GM19043 (cell line): Measurements from ENCODE around the gene DEGS2.
A peak's percentile ranks its signal among the peaks of the same experiment; 100 is the strongest.

Experiments used
- ATAC-seq: cut with Tn5 transposase; IDR thresholded peaks from one replicate; pipeline ENCODE4 v1.9.1; 2021; ENCODE audit warnings: low read depth; ENCODE audit not compliant: unreplicated experiment

Gene DEGS2

GRCh38 chr14:100117026-100117425 lies 42.4 kb downstream of the DEGS2 start:
- no peak for ATAC-seq

- ATAC-seq = no peak
Measured at GRCh38 chr14:100116134-100116533, 43.3 kb downstream of the DEGS2 start.

DNA sequence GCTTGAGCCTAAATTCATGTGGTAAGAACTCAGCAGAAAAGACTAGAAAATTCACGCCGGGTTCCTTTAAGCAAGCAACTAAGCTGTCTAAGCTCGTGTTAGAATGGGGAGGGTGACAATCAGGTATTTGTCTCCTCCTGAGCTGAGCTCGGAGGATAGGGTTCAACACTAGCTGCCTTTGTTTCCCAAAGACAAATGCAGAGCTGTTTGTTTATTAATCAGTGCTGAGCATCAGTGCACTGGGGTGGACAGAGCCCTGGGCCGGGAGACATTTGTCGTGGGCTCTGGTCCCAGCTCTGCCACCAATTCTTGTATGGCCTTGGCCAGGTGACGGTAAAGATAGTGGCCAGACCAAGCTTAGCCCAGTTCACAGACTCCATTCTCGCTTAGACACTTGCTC lies 43.7 kb downstream of the DEGS2 start:
- ATAC-seq = no peak

GRCh38 chr14:100115236-100115635 lies 44.2 kb downstream of the DEGS2 start:
- no peak for ATAC-seq

- ATAC-seq = no peak
Measured at GRCh38 chr14:100114109-100114765, 45.2 kb downstream of the DEGS2 start.

DNA sequence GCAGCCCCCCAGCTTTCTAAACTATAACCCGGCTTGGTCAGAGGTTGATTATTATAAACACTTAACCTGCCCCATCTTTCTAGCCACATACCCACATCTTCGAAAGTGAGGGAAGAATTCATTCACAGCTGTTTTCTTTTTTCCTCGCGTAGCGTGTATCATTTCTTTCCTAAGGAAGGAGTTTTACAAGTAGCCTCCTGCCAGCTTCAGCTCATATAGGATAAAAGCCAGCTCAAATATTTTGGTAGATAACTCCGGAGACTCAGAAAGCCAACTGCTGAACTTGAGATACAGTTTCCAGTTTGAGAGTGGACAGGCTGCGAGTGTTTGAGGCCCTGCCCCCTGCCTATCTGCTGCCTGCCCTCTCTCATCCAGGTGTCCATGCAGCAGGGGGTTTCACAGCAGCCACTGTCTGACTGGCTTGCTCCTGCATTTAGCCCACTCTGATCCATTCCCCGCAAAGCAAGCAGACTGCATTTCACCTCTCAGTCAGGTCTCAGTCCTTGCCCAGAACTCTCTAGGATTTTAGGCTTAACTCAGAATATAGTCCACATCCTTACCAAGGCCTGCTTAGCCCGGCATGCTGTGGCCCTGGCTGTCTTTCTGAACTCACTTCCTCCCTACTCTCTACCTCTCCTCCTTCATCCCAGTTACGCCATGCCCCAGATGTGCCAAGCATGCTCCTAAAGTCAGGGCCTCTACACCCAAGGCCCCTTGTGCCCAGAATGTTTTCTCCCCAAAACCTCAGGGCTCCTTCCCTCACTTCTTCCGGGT lies 47.3 kb downstream of the DEGS2 start:
- no peak for ATAC-seq

DNA sequence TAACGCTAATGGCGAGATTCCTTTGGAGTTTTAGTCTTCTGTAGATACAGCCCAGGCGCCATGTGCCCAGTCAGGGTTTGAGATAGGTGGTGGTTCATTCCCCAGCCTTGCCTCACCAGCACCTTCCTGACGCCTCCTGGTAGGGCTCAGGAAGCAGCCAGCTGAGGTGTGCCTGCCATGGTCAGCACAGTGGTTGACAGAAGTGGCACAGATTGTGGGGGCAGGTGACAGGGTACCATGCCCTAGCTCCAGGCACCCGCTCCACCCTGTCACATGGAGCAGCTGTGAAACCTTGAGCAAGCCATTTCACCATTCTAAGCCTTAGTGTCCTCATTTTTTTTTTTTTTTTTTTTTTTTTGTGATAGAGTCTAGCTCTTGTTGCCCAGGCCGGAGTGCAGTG lies 48.6 kb downstream of the DEGS2 start:
- ATAC-seq = no peak

DNA sequence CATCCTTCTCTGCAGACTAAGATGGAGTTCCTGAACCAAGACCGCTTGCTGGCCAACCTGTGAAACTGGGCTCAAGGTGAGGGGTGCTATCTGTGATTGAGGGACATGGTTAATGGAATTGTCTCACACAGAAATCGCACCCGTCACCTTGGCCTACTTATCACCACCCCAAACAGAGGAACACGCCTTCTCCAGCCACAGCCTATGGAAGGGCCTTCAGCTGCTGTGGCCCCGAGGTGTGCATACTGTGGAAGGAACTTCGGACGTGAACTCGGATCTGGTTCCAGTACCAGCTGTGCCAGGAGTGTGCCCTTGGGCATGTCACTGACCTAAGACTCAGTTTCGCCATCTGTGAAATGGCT lies 49.9 kb downstream of the DEGS2 start:
- ATAC-seq = no peak

DNA sequence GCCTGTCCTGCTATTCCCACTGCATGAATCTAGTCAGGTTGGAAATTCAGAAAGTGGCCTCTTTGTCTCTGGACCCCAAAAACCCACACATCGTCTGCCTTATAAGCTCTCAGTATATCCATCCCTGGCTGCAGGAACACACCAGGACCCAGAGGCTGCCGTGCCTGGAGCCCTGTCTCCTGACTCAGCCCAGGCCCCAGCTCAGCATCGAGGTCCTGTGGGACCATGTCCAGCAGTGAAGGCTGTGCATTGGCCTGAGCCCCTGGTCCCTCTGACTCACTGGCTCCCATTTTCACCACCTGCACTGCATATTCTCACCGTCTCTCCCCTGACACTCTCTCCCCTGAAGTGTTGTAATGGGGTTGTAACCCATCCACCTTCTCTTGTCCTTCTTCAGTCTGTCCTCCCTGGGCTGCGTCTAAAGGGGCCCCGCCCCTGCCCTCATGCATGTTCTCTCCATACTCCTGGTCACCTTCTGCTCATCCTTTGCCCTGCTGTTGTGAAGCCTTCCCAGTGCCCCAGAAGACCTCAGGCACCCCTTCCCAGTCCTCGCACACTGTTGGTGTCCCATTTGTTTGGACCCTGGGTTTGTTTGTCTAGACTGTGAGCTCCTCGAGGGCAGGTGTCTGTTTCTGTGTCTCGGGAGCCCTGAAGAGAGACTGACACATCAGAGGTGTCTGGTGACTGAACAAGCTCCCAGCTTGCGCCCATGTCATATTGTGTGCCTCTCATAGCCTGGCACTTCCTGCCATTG lies 50.4 kb downstream of the DEGS2 start:
- no peak for ATAC-seq

GRCh38 chr14:100108042-100108825 lies 51.2 kb downstream of the DEGS2 start:
- peak; percentile 70 for ATAC-seq

GRCh38 chr14:100107236-100107635 lies 52.2 kb downstream of the DEGS2 start:
- no peak for ATAC-seq

DNA sequence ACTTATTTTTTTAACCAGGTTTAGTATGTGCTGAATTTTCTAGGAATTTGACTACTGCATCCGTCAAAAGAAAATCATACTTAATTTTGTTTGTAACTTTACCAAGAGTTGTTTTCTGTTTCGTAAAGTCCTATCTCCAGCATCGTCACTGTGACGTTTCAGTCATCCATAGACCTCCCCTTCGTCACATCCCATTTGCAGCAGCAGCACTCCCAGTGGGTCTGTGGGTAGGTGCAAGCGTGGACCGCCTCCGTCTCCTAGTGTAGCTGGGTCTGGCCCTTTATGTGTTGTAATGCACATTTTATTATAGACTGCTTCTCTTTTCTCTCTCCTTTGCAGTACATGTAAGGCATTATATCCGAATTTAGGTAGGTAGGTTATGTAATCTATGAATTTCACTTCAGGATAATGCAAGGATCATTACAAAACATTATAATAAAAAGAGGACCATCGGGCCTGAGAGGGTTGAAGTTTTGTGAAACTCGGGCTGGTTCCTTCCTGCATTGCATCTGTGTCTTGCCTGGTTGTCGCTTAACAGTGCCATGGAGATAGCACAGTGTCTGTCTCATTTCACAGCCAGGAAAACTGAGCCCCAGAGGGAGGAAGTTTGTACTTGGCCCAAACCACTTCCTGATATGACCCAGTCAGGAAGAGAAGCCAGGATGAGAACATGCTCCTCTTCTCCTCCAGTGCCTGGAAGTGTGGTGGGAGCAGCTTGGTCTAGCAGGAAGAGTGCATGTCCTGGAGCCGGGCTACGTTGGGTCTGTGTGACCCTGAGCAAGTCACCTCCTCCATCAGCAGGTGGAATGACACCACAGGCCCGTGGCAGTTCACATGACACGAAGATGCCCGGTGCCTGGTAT lies 53.0 kb downstream of the DEGS2 start:
- ATAC-seq = no peak

GRCh38 chr14:100105357-100106169 lies 53.9 kb downstream of the DEGS2 start:
- no peak for ATAC-seq

- ATAC-seq = no peak
Measured at GRCh38 chr14:100104523-100105300, 54.7 kb downstream of the DEGS2 start.

GRCh38 chr14:100104006-100104352 lies 55.5 kb downstream of the DEGS2 start:
- no peak for ATAC-seq

- ATAC-seq = no peak
Measured at GRCh38 chr14:100103250-100104005, 56.0 kb downstream of the DEGS2 start.

- no peak for ATAC-seq
Measured at GRCh38 chr14:100102156-100102785, 57.2 kb downstream of the DEGS2 start.
